Measurements from ENCODE around the gene FBXO45. TPM values are rescaled to one million over a fixed set of nuclear protein-coding genes. Genes with fewer than 3 reads are reported as not detected.
"Not testable (repeated sequence)": the region's sequence is repeated elsewhere in the genome, so short reads cannot be mapped to it uniquely, and the experiment has no call there.

FBXO45 gene
- total and polyA plus RNA-seq, 2 donors (not counting 1 experiment from before 2014, with no cell fraction given) = 6.9 to 10.6 TPM

- H3K27me3 ChIP-seq (ENCODE audit: control insufficient read depth, insufficient read depth, low read length) = peaks cover 3% of the 10 kb centered on the region
- H3K27ac ChIP-seq (ENCODE audit: insufficient read depth, low read length) = no peak overlapping the region
- TF ChIP-seq EZH2 (IDR thresholded peaks at IDR 0.05; ENCODE audit: low read length, missing control alignments) = no peak
- no peak overlapping the region for H3K4me2 ChIP-seq (ENCODE audit: extremely low read depth, insufficient read depth, low read length)
- peaks cover 2% of the 10 kb centered on the region for H3K4me1 ChIP-seq (ENCODE audit: control insufficient read depth, extremely low read depth, insufficient read depth, low read length)
- H3K36me3 ChIP-seq (ENCODE audit: control insufficient read depth, insufficient read depth, low read length) = no peaks in the 10 kb centered on the region
- no peak for DNase-seq (ENCODE audit: low read depth in 2 of 2)
- H3K9ac ChIP-seq (ENCODE audit: insufficient read depth, low read length) = no peak overlapping the region
- H2AFZ ChIP-seq (ENCODE audit: low read length) = no peak overlapping the region
- no peaks in the 10 kb centered on the region for H3K9me3 ChIP-seq (ENCODE audit: control insufficient read depth, insufficient read depth, low read depth, low read length)
- no peaks in the 10 kb centered on the region for H4K20me1 ChIP-seq (ENCODE audit: control insufficient read depth, extremely low read depth, insufficient read depth, low read length)
- no peaks in the 10 kb centered on the region for H3K79me2 ChIP-seq (ENCODE audit: control insufficient read depth, insufficient read depth, low read length)
- H3K4me3 ChIP-seq (replicated peaks in 1 of 4; ENCODE audit: control extremely low read depth in 1 of 4, insufficient read depth in 1 of 4, low read depth in 3 of 4, low read length in 4 of 4) = no peak overlapping the region
These were observed 66.4 kb downstream of the FBXO45 start for GRCh38 chr3:196634829-196635228.

GRCh38 chr3:196636369-196637349 is 68.2 kb downstream of the FBXO45 start:
- TF ChIP-seq CTCF (conservative IDR thresholded peaks at IDR 0.05 in 1 of 2, IDR thresholded peaks at IDR 0.05 in 1 of 2; ENCODE audit: low read depth in 1 of 2, low read length in 2 of 2) = no peak
- Histone ChIP-seq H4K20me1 (ENCODE audit: control insufficient read depth, extremely low read depth, insufficient read depth, low read length) (no peaks in the 10 kb centered on the region), H3K9ac (ENCODE audit: insufficient read depth, low read length) (no peak overlapping the region), H3K79me2 (ENCODE audit: control insufficient read depth, insufficient read depth, low read length) (no peaks in the 10 kb centered on the region), H2AFZ (ENCODE audit: low read length) (no peak overlapping the region), H3K9me3 (ENCODE audit: control insufficient read depth, insufficient read depth, low read depth, low read length) (no peaks in the 10 kb centered on the region), H3K4me1 (ENCODE audit: control insufficient read depth, extremely low read depth, insufficient read depth, low read length) (peaks cover 2% of the 10 kb centered on the region), H3K27me3 (ENCODE audit: control insufficient read depth, insufficient read depth, low read length) (peaks cover 3% of the 10 kb centered on the region), H3K27ac (ENCODE audit: insufficient read depth, low read length) (no peak overlapping the region), H3K4me3 (replicated peaks in 1 of 4; ENCODE audit: control extremely low read depth in 1 of 4, insufficient read depth in 1 of 4, low read depth in 3 of 4, low read length in 4 of 4) (no peak overlapping the region), H3K36me3 (ENCODE audit: control insufficient read depth, insufficient read depth, low read length) (no peaks in the 10 kb centered on the region), H3K4me2 (ENCODE audit: extremely low read depth, insufficient read depth, low read length) (no peak overlapping the region)
- DNase-seq (ENCODE audit: low read depth in 2 of 2) = no peak

GRCh38 chr3:196637941-196638340 is 69.5 kb downstream of the FBXO45 start:
- not testable (repeated sequence) for H2AFZ ChIP-seq (ENCODE audit: low read length); H3K4me2 ChIP-seq (ENCODE audit: extremely low read depth, insufficient read depth, low read length); H4K20me1 ChIP-seq (ENCODE audit: control insufficient read depth, extremely low read depth, insufficient read depth, low read length); H3K27ac ChIP-seq (ENCODE audit: insufficient read depth, low read length); H3K9ac ChIP-seq (ENCODE audit: insufficient read depth, low read length); H3K36me3 ChIP-seq (ENCODE audit: control insufficient read depth, insufficient read depth, low read length); H3K9me3 ChIP-seq (ENCODE audit: control insufficient read depth, insufficient read depth, low read depth, low read length); H3K79me2 ChIP-seq (ENCODE audit: control insufficient read depth, insufficient read depth, low read length); DNase-seq (ENCODE audit: low read depth in 2 of 2); H3K27me3 ChIP-seq (ENCODE audit: control insufficient read depth, insufficient read depth, low read length); H3K4me3 ChIP-seq (replicated peaks in 1 of 4; ENCODE audit: control extremely low read depth in 1 of 4, insufficient read depth in 1 of 4, low read depth in 3 of 4, low read length in 4 of 4); H3K4me1 ChIP-seq (ENCODE audit: control insufficient read depth, extremely low read depth, insufficient read depth, low read length)

Other genes starting within 250 kb of the FBXO45 start
- gene TM4SF19, start 230.3 kb upstream of the FBXO45 start, total RNA-seq = not detected in 2 replicates
- gene TM4SF19, start 230.3 kb upstream of the FBXO45 start, polyA plus RNA-seq = 0.08 TPM in 1 of 2 replicates, not detected in the other
- 21.1 and 28.1 TPM in 2 replicates for gene UBXN7, start 136.2 kb upstream of the FBXO45 start, total RNA-seq
- 25.9 and 34.8 TPM in 2 replicates for gene UBXN7, start 136.2 kb upstream of the FBXO45 start, polyA plus RNA-seq
- gene RNF168, start 64.9 kb upstream of the FBXO45 start, total RNA-seq = 13.7 and 19.3 TPM in 2 replicates
- 2.6 and 3.1 TPM in 2 replicates for gene RNF168, start 64.9 kb upstream of the FBXO45 start, polyA plus RNA-seq
- not detected in 2 replicates for gene SMCO1, start 53.3 kb upstream of the FBXO45 start, total RNA-seq
- not detected in 2 replicates for gene SMCO1, start 53.3 kb upstream of the FBXO45 start, polyA plus RNA-seq
- gene WDR53, start 106 bp upstream of the FBXO45 start, total RNA-seq = 8.3 and 9.0 TPM in 2 replicates
- 8.3 and 9.8 TPM in 2 replicates for gene WDR53, start 106 bp upstream of the FBXO45 start, polyA plus RNA-seq
- under 0.01 and 0.33 TPM in 2 replicates for gene NRROS, start 71.0 kb downstream of the FBXO45 start, total RNA-seq
- gene NRROS, start 71.0 kb downstream of the FBXO45 start, polyA plus RNA-seq = 0.08 and 0.43 TPM in 2 replicates
- gene CEP19, start 143.6 kb downstream of the FBXO45 start, total RNA-seq = 3.6 and 4.4 TPM in 2 replicates
- 2.3 and 3.2 TPM in 2 replicates for gene CEP19, start 143.6 kb downstream of the FBXO45 start, polyA plus RNA-seq
- 10.7 and 11.0 TPM in 2 replicates for gene PIGX, start 143.7 kb downstream of the FBXO45 start, total RNA-seq
- 11.9 and 17.0 TPM in 2 replicates for gene PIGX, start 143.7 kb downstream of the FBXO45 start, polyA plus RNA-seq
- 30.0 and 37.5 TPM in 2 replicates for gene PAK2, start 171.2 kb downstream of the FBXO45 start, total RNA-seq
- 40.7 and 42.7 TPM in 2 replicates for gene PAK2, start 171.2 kb downstream of the FBXO45 start, polyA plus RNA-seq